CD4-positive, alpha-beta T cell (primary cell): ENCODE data around the gene GXYLT1. TPM values are rescaled to one million over a fixed set of nuclear protein-coding genes. Genes with fewer than 3 reads are reported as not detected.
"Not testable (repeated sequence)": the region's sequence is repeated elsewhere in the genome, so short reads cannot be mapped to it uniquely, and the experiment has no call there.

Experiments
- ATAC-seq: fragments of 200-7000 bp; cut with Tn5 transposase; one replicate; pipeline ENCODE4 v1.10.0; 2022; ENCODE audit warnings: mild to moderate bottlenecking; ENCODE audit not compliant: poor library complexity
- CTCF ChIA-PET: fragments of 350-600 bp; sonication (Branson Sonifier 250); formaldehyde crosslinking; loops from one replicate; lab custom pipeline; 2021; ENCODE audit warnings: antibody characterized with exemption, inconsistent platforms; lab: Charles Lee
- POLR2A ChIA-PET: fragments of 350-600 bp; sonication (Branson Sonifier 250); formaldehyde crosslinking; loops from one replicate; lab custom pipeline; 2021; ENCODE audit warnings: antibody characterized with exemption, inconsistent platforms; lab: Charles Lee
- DNase-seq, 14 experiments: peaks; one replicate each; pipeline ENCODE4 v3.0.0-alpha.2; 2013 to 2020; ENCODE audit warnings: mixed read lengths in 2 of 14
- H3K27ac ChIP-seq, 2 donors: one replicate each; pipeline versions ENCODE4 v1.5.1 to v1.7.0; 2013; ENCODE audit warnings: low read length in 2 of 2, low read depth in 1 of 2, mild to moderate bottlenecking in 1 of 2
- H3K27me3 ChIP-seq, 2 experiments: 1 replicate in 1 of 2; 2 replicates in 1 of 2; pipeline versions ENCODE4 v1.6.1 to v1.7.0; 2013; ENCODE audit warnings: low read length in 2 of 2, control low read depth in 1 of 2, mild to moderate bottlenecking in 1 of 2, moderate library complexity in 1 of 2; ENCODE audit not compliant: insufficient read depth in 2 of 2, control insufficient read depth in 1 of 2
- H3K36me3 ChIP-seq: one replicate; pipeline ENCODE4 v1.6.1; 2013; ENCODE audit warnings: low read length, control low read depth; ENCODE audit not compliant: insufficient read depth
- H3K4me1 ChIP-seq: one replicate; pipeline ENCODE4 v1.6.1; 2013; ENCODE audit warnings: low read length, control low read depth; ENCODE audit not compliant: insufficient read depth
- H3K4me3 ChIP-seq: one replicate; pipeline ENCODE4 v1.5.1; 2013; ENCODE audit warnings: mild to moderate bottlenecking, low read length, moderate library complexity
- H3K9me3 ChIP-seq, 2 experiments: 1 replicate in 1 of 2; 2 replicates in 1 of 2; pipeline versions ENCODE4 v1.6.1 to v1.7.0; 2013; ENCODE audit warnings: low read length in 2 of 2, mild to moderate bottlenecking in 2 of 2, control low read depth in 1 of 2, moderate library complexity in 1 of 2; ENCODE audit not compliant: control insufficient read depth in 1 of 2, insufficient read depth in 1 of 2
- H3K27ac Mint-ChIP-seq: one replicate; pipeline ENCODE4 v1.8.0; 2020; ENCODE audit warnings: mixed read lengths
- H3K27me3 Mint-ChIP-seq: one replicate; pipeline ENCODE4 v1.8.0; 2021; ENCODE audit warnings: mixed read lengths
- H3K36me3 Mint-ChIP-seq: one replicate; pipeline ENCODE4 v1.8.0; 2021; ENCODE audit warnings: low read depth, mixed read lengths
- H3K4me1 Mint-ChIP-seq: one replicate; pipeline ENCODE4 v1.8.0; 2021; ENCODE audit warnings: low read depth, mixed read lengths
- H3K4me3 Mint-ChIP-seq: one replicate; pipeline ENCODE4 v1.8.0; 2020; ENCODE audit warnings: mild to moderate bottlenecking, mixed read lengths
- H3K9me3 Mint-ChIP-seq: one replicate; pipeline ENCODE4 v1.8.0; 2020; ENCODE audit warnings: mixed read lengths
- CTCF ChIP-seq: fragments of 200-600 bp; IDR thresholded peaks from one replicate; pipeline ENCODE4 v1.8.0; 2022; ENCODE audit warnings: antibody characterized with exemption, mild to moderate bottlenecking
- intact Hi-C, 2 experiments: fragments of 100-400 bp; cut with DNase I in 1 of 2; cut with micrococcal nuclease in 1 of 2; formaldehyde crosslinking; loops; one replicate each; pipeline versions ENCODE4 v1.15.1 to v1.9.0; 2023 to 2025; cut with DNase I, micrococcal nuclease
- total RNA-seq, 174 experiments: library from RNA in 2 of 174; stranded (reverse) in 2 of 174; gene quantifications; one replicate each; pipeline ENCODE4 v1.2.3 and lab custom pipeline; 2021 to 2026

The GXYLT1 gene
- total RNA-seq, 2 experiments from 2014 or later, result 8.0 to 8.2 TPM

GRCh38 chr12:42190376-42190775, 45.7 kb upstream of the GXYLT1 start:
- ChIA-PET POLR2A (no interaction called here), CTCF (no interaction called here)
- Mint-ChIP-seq H3K27ac (no peak overlapping the region), H3K9me3 (no peaks in the 10 kb centered on the region), H3K36me3 (peaks cover 48% of the 10 kb centered on the region), H3K4me3 (no peak overlapping the region), H3K4me1 (peaks cover 8% of the 10 kb centered on the region), H3K27me3 (no peaks in the 10 kb centered on the region)
- ATAC-seq (no peak), DNase-seq (no peak)
- intact Hi-C loops, result no loop called here
- H3K27me3 ChIP-seq, result no peaks in the 10 kb centered on the region
- no peak overlapping the region for H3K4me3 ChIP-seq
- no peaks in the 10 kb centered on the region for H3K9me3 ChIP-seq
- no peak overlapping the region for H3K27ac ChIP-seq
- peaks cover 33% of the 10 kb centered on the region for H3K36me3 ChIP-seq
- H3K4me1 ChIP-seq, result no peaks in the 10 kb centered on the region
- no peak for TF ChIP-seq CTCF

- H3K27ac ChIP-seq, intact Hi-C loops, ATAC-seq, H3K9me3 Mint-ChIP-seq, H3K27me3 ChIP-seq, H3K27ac Mint-ChIP-seq, H3K27me3 Mint-ChIP-seq, H3K4me3 Mint-ChIP-seq, H3K9me3 ChIP-seq, POLR2A ChIA-PET, DNase-seq, H3K4me3 ChIP-seq, H3K4me1 ChIP-seq: not testable (repeated sequence)
- peaks cover 43% of the 10 kb centered on the region for H3K36me3 Mint-ChIP-seq
- CTCF ChIA-PET, result interaction anchor here (0.7 kb wide), 1 partner anchor 31 kb away, joined by 3 read pairs; no protein-coding TSS in a partner anchor
- peaks cover 22% of the 10 kb centered on the region for H3K36me3 ChIP-seq
- peaks cover 21% of the 10 kb centered on the region for H3K4me1 Mint-ChIP-seq
These were observed 43.6 kb upstream of the GXYLT1 start for GRCh38 chr12:42188275-42188674.

- Mint-ChIP-seq H3K36me3 (peaks cover 44% of the 10 kb centered on the region), H3K9me3 (no peaks in the 10 kb centered on the region), H3K4me1 (peaks cover 24% of the 10 kb centered on the region), H3K27me3 (no peaks in the 10 kb centered on the region), H3K27ac (no peak overlapping the region), H3K4me3 (no peak overlapping the region)
- Histone ChIP-seq H3K4me3 (no peak overlapping the region), H3K9me3 (no peaks in the 10 kb centered on the region), H3K4me1 (no peaks in the 10 kb centered on the region), H3K27me3 (no peaks in the 10 kb centered on the region), H3K36me3 (peaks cover 22% of the 10 kb centered on the region), H3K27ac (no peak overlapping the region)
- POLR2A ChIA-PET, result no interaction called here
- CTCF ChIA-PET, result interaction anchor here (0.7 kb wide), 1 partner anchor 32 kb away, joined by 3 read pairs; no protein-coding TSS in a partner anchor
- intact Hi-C loops, result no loop called here
- DNase-seq (no peak), ATAC-seq (no peak)
- TF ChIP-seq CTCF, result no peak
These were observed 43.1 kb upstream of the GXYLT1 start for GRCh38 chr12:42187799-42188198.

GRCh38 chr12:42186793-42187192, 42.1 kb upstream of the GXYLT1 start:
- DNase-seq (no peak), ATAC-seq (no peak)
- Histone ChIP-seq H3K36me3 (peaks cover 15% of the 10 kb centered on the region), H3K4me1 (no peaks in the 10 kb centered on the region), H3K9me3 (no peaks in the 10 kb centered on the region), H3K27ac (no peak overlapping the region), H3K27me3 (no peaks in the 10 kb centered on the region), H3K4me3 (no peak overlapping the region)
- ChIA-PET CTCF (no interaction called here), POLR2A (no interaction called here)
- Mint-ChIP-seq H3K9me3 (no peaks in the 10 kb centered on the region), H3K4me3 (no peak overlapping the region), H3K4me1 (peaks cover 20% of the 10 kb centered on the region), H3K27me3 (no peaks in the 10 kb centered on the region), H3K27ac (no peak overlapping the region), H3K36me3 (peaks cover 44% of the 10 kb centered on the region)
- no peak for TF ChIP-seq CTCF
- intact Hi-C loops, result no loop called here
